ENCODE results near the gene SIN3B. TPM values are rescaled to one million over a fixed set of nuclear protein-coding genes. Genes with fewer than 3 reads are reported as not detected.

SIN3B gene, protein sequence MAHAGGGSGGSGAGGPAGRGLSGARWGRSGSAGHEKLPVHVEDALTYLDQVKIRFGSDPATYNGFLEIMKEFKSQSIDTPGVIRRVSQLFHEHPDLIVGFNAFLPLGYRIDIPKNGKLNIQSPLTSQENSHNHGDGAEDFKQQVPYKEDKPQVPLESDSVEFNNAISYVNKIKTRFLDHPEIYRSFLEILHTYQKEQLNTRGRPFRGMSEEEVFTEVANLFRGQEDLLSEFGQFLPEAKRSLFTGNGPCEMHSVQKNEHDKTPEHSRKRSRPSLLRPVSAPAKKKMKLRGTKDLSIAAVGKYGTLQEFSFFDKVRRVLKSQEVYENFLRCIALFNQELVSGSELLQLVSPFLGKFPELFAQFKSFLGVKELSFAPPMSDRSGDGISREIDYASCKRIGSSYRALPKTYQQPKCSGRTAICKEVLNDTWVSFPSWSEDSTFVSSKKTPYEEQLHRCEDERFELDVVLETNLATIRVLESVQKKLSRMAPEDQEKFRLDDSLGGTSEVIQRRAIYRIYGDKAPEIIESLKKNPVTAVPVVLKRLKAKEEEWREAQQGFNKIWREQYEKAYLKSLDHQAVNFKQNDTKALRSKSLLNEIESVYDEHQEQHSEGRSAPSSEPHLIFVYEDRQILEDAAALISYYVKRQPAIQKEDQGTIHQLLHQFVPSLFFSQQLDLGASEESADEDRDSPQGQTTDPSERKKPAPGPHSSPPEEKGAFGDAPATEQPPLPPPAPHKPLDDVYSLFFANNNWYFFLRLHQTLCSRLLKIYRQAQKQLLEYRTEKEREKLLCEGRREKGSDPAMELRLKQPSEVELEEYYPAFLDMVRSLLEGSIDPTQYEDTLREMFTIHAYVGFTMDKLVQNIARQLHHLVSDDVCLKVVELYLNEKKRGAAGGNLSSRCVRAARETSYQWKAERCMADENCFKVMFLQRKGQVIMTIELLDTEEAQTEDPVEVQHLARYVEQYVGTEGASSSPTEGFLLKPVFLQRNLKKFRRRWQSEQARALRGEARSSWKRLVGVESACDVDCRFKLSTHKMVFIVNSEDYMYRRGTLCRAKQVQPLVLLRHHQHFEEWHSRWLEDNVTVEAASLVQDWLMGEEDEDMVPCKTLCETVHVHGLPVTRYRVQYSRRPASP
- 45.5 and 49.0 TPM in 2 replicates for total RNA-seq

DNA sequence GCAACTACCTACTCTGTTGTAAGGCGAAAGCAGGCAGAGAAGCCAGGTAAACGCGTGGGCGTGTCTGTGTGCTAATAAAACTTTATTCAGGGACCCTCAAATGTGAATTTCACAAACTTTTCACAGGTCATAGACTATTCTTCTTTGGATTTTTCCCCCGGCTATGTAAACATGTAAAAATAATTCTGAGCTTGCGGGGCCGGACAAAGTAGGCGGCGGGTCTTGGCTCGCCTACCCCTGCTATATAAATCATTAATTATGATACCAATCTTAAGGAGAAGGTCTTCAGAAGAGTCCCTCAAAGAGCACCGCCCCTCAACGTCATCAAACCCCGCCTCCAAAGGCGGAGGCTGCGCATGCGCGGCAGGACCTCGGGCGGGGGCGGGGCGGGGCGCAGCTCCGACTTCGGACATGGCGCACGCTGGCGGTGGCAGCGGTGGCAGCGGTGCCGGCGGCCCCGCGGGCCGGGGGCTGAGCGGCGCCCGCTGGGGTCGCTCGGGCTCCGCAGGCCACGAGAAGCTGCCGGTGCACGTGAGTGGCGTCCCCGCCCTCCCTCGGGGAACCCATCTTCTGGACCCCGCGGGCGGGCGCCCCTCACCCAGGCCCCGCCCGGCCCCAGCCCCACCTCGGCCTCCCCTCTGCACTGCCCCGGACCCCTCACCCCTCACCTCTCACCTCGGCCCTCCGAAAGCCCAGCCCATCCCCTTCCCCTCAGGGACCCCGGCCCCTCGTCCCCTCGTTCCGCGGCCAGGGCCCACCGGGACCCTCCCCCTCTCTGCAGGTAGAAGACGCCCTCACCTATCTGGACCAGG is at the start of gene SIN3B:
Gene SIN3B (plus strand): TSS at position 389 of the 812 bp plus-strand sequence. CDS start 23 bp downstream, at position 412.

GRCh38 chr19:16888629-16889365 is 59.6 kb downstream of the SIN3B start, which contains the start of gene F2RL3:
Gene F2RL3, plus strand, starts transcription at chr19:16888999. Its CDS starts 191 bp downstream, at chr19:16889190.

Small RNAs within 50 kb of the gene (small RNA-seq; reads per million reads assigned to genes)
- gene AC008737.3 (not detected), gene RN7SL823P (not detected), gene RN7SL835P (not detected)

Other genes with a start within 250 kb of the SIN3B start
- gene MED26, start 201.2 kb upstream of the SIN3B start, total RNA-seq: 9.1 and 12.4 TPM in 2 replicates
- 54.3 and 55.5 TPM in 2 replicates for gene SMIM7, start 169.3 kb upstream of the SIN3B start, total RNA-seq
- 1.7 and 3.6 TPM in 2 replicates for gene TMEM38A, start 168.3 kb upstream of the SIN3B start, total RNA-seq
- not detected in 2 replicates for gene NWD1, start 109.6 kb upstream of the SIN3B start, total RNA-seq
- 4.6 and 4.9 TPM in 2 replicates for gene F2RL3, start 59.6 kb downstream of the SIN3B start, total RNA-seq
- 2.3 and 3.6 TPM in 2 replicates for gene CPAMD8, start 197.4 kb downstream of the SIN3B start, total RNA-seq
- 2.9 and 4.2 TPM in 2 replicates for gene HAUS8, start 246.1 kb downstream of the SIN3B start, total RNA-seq
- gene MYO9B, start 246.4 kb downstream of the SIN3B start, total RNA-seq: 84.0 and 105 TPM in 2 replicates